ENCODE data around the gene HSPA8.

Gene HSPA8

GRCh38 chr11:123046473-123047259, 15.3 kb downstream of the HSPA8 start:
- DNase-seq, result no peak

- no peak for DNase-seq
These were observed 16.8 kb downstream of the HSPA8 start for GRCh38 chr11:123045101-123045500.

- no peak for DNase-seq
These were observed 20.8 kb downstream of the HSPA8 start for GRCh38 chr11:123041185-123041584.

- DNase-seq, result no peak
These were observed 21.9 kb downstream of the HSPA8 start for GRCh38 chr11:123040111-123040432.

- DNase-seq, result no peak
These were observed 26.1 kb downstream of the HSPA8 start for GRCh38 chr11:123035831-123036230.

- no peak for DNase-seq
These were observed 27.3 kb downstream of the HSPA8 start for GRCh38 chr11:123034597-123034996.

- no peak for DNase-seq
These were observed 28.0 kb downstream of the HSPA8 start for GRCh38 chr11:123033895-123034294.

GRCh38 chr11:123030517-123030916, 31.4 kb downstream of the HSPA8 start:
- DNase-seq, result no peak

GRCh38 chr11:123020968-123021367, 41.0 kb downstream of the HSPA8 start:
- peak; percentile 13 for DNase-seq

- no peak for DNase-seq
These were observed 43.2 kb downstream of the HSPA8 start for GRCh38 chr11:123018702-123019101.

GRCh38 chr11:123011510-123011909, 50.4 kb downstream of the HSPA8 start:
- no peak for DNase-seq
